Left ventricle myocardium superior (tissue), 1 donor: ENCODE data around the gene ZNF714. TPM values are rescaled to one million over a fixed set of nuclear protein-coding genes. Genes with fewer than 3 reads are reported as not detected.
"Not testable (repeated sequence)": the region's sequence is repeated elsewhere in the genome, so short reads cannot be mapped to it uniquely, and the experiment has no call there.

Source experiments
- ATAC-seq: fragments of 200-7000 bp; cut with Tn5 transposase; one replicate; pipeline ENCODE4 v1.9.1; 2020; ENCODE audit warnings: mild to moderate bottlenecking, moderate library complexity
- DNase-seq: peaks from one replicate; pipeline ENCODE4 v3.0.0-alpha.2; 2020
- intact Hi-C: fragments of 100-400 bp; cut with micrococcal nuclease; formaldehyde crosslinking; loops from one replicate; pipeline ENCODE4 v1.11.0; 2022
- total RNA-seq: library from RNA; stranded (reverse); fragmentation: NEBNext Ultra II Directional; extraction: Animal tissue kit (Norgen Biotek cat#: 25700); gene quantifications from one replicate; pipeline ENCODE4 v1.2.1, GENCODE V29; 2021
- donor health status: DM: no; HTN: yes; CAD: no; lungs with severe emphysema.

The ZNF714 gene
- total RNA-seq, 1 donor from 2014 or later: 2.6 TPM

- ATAC-seq (no peak), DNase-seq (no peak)
- intact Hi-C loops: no loop called here
Measured at GRCh38 chr19:21128901-21129698, 47.1 kb downstream of the ZNF714 start.

DNA sequence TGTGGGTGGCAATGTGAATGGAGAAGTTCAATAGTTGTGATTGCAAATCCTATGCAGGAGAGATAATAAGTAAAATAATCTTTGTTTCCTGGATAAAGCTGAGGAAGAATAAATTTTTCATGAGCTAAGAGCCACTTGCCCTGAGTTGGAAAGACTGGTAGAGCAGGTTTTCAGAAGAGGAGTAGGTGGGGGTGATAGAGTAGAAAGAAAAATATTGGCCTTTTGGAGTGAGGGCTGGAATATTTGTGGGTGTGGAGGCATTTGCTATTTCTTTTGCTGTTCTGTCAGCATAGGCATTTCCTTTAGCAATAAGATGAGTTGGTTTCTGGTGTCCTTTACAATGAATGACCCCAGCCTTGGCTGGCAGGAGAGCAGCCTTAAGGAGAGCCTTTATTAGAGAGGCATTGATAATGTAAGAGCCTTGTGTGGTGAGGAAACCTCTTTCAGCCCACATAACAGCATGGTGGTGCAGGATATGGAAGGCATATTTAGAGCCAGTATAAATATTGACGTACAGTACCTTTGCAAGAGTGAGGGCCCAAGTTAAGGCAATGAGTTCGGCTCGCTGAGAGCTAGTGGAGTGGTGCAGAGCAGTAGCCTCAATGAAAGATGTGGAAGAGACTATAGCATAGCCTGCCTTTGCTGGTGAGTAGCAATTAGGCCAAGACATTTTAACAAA lies 48.2 kb downstream of the ZNF714 start:
- ATAC-seq (no peak), DNase-seq (no peak)
- intact Hi-C loops: no loop called here

GRCh38 chr19:21133633-21134032 lies 51.6 kb downstream of the ZNF714 start:
- intact Hi-C loops: no loop called here
- no peak for ATAC-seq
- no peak for DNase-seq

DNA sequence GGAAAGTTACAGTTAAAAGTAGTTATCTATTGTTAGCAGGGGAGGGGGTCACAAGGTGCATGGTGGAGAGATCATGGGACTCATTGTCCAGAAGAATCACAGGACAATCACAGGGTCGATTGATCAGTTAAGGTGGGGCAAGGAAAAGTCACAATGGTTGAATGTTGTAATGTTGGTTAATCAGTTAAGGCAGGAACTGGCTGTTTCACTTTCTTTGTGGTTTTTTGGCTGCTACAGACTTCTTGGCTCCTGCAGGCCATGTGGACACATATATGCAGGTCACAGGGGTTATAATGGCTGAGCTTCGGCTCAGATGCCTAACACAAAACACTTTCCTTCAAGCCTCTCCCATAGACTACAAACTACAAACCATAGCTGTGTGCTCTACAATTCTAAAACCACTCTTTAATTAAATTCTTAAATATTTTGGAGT lies 52.9 kb downstream of the ZNF714 start:
- no peak for ATAC-seq
- intact Hi-C loops: no loop called here
- DNase-seq: no peak

- no peak for ATAC-seq
Measured at GRCh38 chr19:21135433-21135832, 53.4 kb downstream of the ZNF714 start.

GRCh38 chr19:21138130-21138529 lies 56.1 kb downstream of the ZNF714 start:
- DNase-seq (no peak), ATAC-seq (no peak)
- intact Hi-C loops: no loop called here

More at GRCh38 chr19:21135433-21135832, 53.4 kb downstream of the ZNF714 start:
- no peak for DNase-seq
- intact Hi-C loops: no loop called here

DNA sequence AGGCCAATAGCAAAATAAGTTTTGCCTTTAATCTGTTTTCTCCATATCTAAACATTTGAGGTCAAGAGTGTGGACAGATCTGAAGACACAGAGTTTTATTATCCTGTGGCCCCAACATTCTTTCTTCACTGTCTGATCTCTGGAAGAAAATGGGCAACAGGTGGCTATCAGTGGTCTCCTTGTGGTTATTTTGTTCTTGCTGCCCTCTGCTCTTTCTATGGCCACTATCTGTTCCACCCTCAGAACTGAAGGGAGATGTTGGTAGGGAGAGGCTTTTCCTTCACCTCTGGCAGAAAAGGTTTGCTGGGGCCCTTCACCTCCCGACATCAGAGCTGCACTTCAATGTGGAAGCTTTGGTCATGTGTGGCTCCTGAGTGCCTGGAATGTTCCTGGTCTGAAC lies 59.0 kb downstream of the ZNF714 start:
- intact Hi-C loops, ATAC-seq, DNase-seq: not testable (repeated sequence)

DNA sequence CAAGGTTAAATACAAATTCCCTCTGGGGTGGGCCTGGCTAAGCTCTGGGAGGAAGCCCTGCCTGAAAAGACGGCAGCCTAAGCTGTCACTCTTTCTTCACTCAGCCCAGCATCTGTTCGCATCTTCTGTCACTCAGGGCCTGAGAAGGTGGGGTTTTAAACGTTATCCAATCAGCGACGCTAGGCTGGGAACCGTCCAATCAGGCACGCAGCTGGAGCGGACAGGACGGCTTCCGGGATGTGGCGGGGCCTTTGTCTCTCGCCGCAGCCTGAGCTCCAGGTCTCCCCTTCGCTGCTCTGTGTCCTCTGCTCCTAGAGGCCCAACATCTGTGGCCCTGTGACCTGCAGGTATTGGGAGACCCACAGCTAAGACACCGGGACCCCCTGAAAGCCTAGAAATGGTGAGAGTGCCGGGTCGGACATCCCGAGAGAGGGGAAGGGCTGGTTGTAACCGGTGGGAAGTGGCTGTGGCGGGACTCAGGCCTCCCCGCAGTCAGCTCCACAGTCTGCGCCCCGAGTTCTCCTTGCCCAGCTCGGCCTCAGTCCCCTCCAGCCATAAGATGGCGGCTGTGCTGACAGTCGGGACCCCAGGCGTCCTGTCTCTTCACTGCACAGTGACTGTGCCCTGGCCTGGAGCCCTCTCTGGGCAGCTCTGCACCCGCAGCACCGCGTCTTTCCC lies 59.9 kb downstream of the ZNF714 start, which contains the start of gene ZNF431:
Gene ZNF431 (plus strand): TSS at position 254 of the 678 bp plus-strand sequence. CDS start 144 bp downstream, at position 398.
- peak; percentile 93 for DNase-seq
- intact Hi-C loops: no loop called here
- ATAC-seq: peak; percentile 100

DNA sequence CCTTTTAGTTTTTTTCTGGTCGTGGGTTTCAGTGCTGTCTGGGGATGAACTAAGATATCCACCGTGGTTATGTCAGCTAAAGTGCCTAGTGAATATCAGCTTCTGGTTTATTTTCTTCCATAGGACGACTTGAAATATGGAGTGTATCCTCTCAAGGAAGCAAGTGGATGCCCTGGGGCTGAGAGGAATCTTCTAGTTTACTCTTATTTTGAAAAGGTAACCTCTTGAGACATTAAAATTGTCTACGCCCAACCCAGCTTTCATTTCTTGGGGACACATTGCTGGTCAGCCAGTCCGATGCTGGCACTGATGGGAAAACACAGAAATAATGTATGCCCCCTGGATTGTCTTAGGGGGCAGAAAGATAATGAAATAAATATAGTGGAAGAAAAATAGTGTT lies 61.4 kb downstream of the ZNF714 start:
- intact Hi-C loops: no loop called here
- DNase-seq (no peak), ATAC-seq (no peak)

DNA sequence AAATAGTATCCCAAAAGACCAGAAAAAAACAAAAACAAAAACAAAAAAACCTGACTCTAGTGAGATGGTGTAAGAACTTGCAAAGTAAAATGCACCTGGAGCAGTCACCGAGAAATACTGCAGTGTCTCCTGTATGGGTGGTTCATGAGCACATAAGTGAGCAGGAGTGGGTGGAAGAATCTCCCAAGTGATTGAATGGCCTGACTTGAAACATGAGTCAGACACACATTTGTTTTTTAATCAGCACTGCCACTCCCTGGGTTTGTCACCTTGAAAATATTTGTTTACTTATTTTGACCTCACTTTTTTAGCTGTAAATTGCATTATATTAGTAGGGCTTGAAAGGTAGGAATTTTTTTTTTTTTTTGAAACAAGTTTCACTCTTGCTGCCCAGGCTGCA lies 61.9 kb downstream of the ZNF714 start:
- DNase-seq: no peak
- ATAC-seq: no peak
- intact Hi-C loops: no loop called here

GRCh38 chr19:21147540-21147939 lies 65.5 kb downstream of the ZNF714 start:
- intact Hi-C loops: no loop called here
- ATAC-seq (no peak), DNase-seq (no peak)

- intact Hi-C loops: no loop called here
- no peak for DNase-seq
- peak; percentile 89 for ATAC-seq
Measured at GRCh38 chr19:21148681-21149080, 66.7 kb downstream of the ZNF714 start.

- ATAC-seq (no peak), DNase-seq (no peak)
- intact Hi-C loops: no loop called here
Measured at GRCh38 chr19:21149877-21150276, 67.9 kb downstream of the ZNF714 start.

- DNase-seq (no peak), ATAC-seq (no peak)
- intact Hi-C loops: no loop called here
Measured at GRCh38 chr19:21151460-21151859, 69.5 kb downstream of the ZNF714 start.

- ATAC-seq (no peak), DNase-seq (no peak)
- intact Hi-C loops: no loop called here
Measured at GRCh38 chr19:21158523-21159135, 76.6 kb downstream of the ZNF714 start.

DNA sequence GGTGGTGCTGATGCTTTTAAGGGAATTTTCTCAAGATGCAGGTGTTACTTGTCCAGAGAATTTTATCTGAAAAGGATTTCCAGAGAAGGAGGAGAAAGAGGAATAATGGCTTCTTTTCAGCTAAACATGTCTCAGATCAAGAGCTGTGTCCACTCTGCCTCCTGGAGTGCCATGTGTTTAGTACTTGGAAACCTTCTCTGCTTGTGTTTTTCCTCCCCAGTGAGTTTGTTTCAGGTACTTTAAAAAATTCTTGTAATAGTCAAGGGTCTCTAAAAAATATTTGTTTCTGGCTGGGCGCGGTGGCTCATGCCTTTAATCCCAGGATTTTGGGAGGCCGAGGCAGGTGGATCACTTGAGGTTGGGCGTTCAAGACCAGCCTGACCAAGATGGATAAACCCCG lies 82.5 kb downstream of the ZNF714 start:
- intact Hi-C loops: no loop called here
- no peak for ATAC-seq
- no peak for DNase-seq

- DNase-seq: no peak
- intact Hi-C loops: no loop called here
- ATAC-seq: no peak
Measured at GRCh38 chr19:21166436-21166835, 84.4 kb downstream of the ZNF714 start.
